ENCODE measurements around the gene ZNF248.

DNA sequence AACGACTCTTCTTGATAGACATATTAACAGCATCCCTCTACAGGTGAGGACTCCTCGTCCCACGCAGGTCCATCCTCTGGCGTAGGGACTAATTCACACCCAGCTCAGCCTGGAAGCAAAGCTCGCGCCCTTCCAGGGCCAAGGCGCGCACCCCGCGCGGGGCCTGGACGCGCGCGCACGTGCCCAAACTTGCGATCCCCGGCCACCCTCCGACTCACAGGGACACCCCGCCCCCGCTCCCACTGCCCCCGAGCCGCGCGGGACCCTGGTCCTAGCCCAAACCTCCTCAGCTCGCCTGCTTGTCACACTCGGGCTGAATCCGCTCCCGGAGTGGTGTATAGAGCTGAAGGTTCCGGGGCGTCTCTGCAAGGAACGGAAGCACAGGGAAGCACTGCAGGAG, 76.9 kb downstream of the ZNF248 start:
- TF ChIP-seq, protein P1, sequence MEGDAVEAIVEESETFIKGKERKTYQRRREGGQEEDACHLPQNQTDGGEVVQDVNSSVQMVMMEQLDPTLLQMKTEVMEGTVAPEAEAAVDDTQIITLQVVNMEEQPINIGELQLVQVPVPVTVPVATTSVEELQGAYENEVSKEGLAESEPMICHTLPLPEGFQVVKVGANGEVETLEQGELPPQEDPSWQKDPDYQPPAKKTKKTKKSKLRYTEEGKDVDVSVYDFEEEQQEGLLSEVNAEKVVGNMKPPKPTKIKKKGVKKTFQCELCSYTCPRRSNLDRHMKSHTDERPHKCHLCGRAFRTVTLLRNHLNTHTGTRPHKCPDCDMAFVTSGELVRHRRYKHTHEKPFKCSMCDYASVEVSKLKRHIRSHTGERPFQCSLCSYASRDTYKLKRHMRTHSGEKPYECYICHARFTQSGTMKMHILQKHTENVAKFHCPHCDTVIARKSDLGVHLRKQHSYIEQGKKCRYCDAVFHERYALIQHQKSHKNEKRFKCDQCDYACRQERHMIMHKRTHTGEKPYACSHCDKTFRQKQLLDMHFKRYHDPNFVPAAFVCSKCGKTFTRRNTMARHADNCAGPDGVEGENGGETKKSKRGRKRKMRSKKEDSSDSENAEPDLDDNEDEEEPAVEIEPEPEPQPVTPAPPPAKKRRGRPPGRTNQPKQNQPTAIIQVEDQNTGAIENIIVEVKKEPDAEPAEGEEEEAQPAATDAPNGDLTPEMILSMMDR (conservative IDR thresholded peaks at IDR 0.05; ENCODE audit: low read length) = no peak
- TF ChIP-seq EZH2phosphoT487 (IDR thresholded peaks at IDR 0.05; ENCODE audit: borderline replicate concordance, low read depth, low read length) = no peak

Data from OCI-LY7 (cell line).